ENCODE measurements around the gene PDCD11. TPM values are rescaled to one million over a fixed set of nuclear protein-coding genes. Genes with fewer than 3 reads are reported as not detected.
A peak's percentile ranks its signal among the peaks of the same experiment; 100 is the strongest.
"Not testable (repeated sequence)": the region's sequence is repeated elsewhere in the genome, so short reads cannot be mapped to it uniquely, and the experiment has no call there.

PDCD11 gene
- total RNA-seq, result 10 to 100 TPM; 49.6 to 62.2 TPM

GRCh38 chr10:103396067-103396788, at the start of gene PDCD11, which contains the start of gene ATP5MK:
PDCD11 (plus strand) TSS chr10:103396626; CDS start chr10:103398427, 1,801 bp downstream.
ATP5MK (minus strand) TSS chr10:103396475; CDS start chr10:103392457, 4,018 bp downstream.
- Mint-ChIP-seq H3K27ac (peak within 1 kb of the TSS; percentile 92 to 99), H3K36me3 (peaks cover 41 to 45% of the 10 kb centered on the region in 2 donors), H3K9me3 (no peaks in the 10 kb centered on the region)
- ATAC-seq (peak; percentile 100), DNase-seq (ENCODE audit: low spot score in 2 of 2) (peak; percentile 94 to 97)

GRCh38 chr10:103350175-103350516, 46.3 kb upstream of the PDCD11 start:
- DNase-seq (ENCODE audit: low spot score in 2 of 2), result no peak
- peak overlapping the region; percentile 87 to 94 for H3K27ac Mint-ChIP-seq
- peaks cover 0 to 16% of the 10 kb centered on the region in 2 donors for H3K36me3 Mint-ChIP-seq
- ATAC-seq, result peak in 1 of 2 donors; percentile 5
- no peaks in the 10 kb centered on the region for H3K9me3 Mint-ChIP-seq

GRCh38 chr10:103350517-103351260, 45.7 kb upstream of the PDCD11 start, which contains the start of gene PCGF6:
PCGF6 (minus strand) TSS chr10:103351140; CDS start chr10:103351066, 74 bp downstream.
- no peaks in the 10 kb centered on the region for H3K9me3 Mint-ChIP-seq
- peak within 1 kb of the TSS; percentile 87 to 97 for H3K27ac Mint-ChIP-seq
- ATAC-seq (peak; percentile 90 to 92), DNase-seq (ENCODE audit: low spot score in 2 of 2) (peak; percentile 74 to 86)
- H3K36me3 Mint-ChIP-seq, result peaks cover 0 to 16% of the 10 kb centered on the region in 2 donors

GRCh38 chr10:103353281-103353680, 43.1 kb upstream of the PDCD11 start:
- ATAC-seq, result no peak
- no peak overlapping the region for H3K27ac Mint-ChIP-seq
- no peak for DNase-seq (ENCODE audit: low spot score in 2 of 2)
- H3K9me3 Mint-ChIP-seq, result no peaks in the 10 kb centered on the region
- H3K36me3 Mint-ChIP-seq, result peaks cover 0 to 16% of the 10 kb centered on the region in 2 donors

- ATAC-seq; H3K27ac Mint-ChIP-seq; DNase-seq (ENCODE audit: low spot score in 2 of 2); H3K9me3 Mint-ChIP-seq: not testable (repeated sequence)
- peaks cover 0 to 10% of the 10 kb centered on the region in 2 donors for H3K36me3 Mint-ChIP-seq
Measured at GRCh38 chr10:103354567-103354966, 41.9 kb upstream of the PDCD11 start.

- ATAC-seq, result no peak
- H3K27ac Mint-ChIP-seq, result no peak overlapping the region
Measured at GRCh38 chr10:103355906-103356599, 40.4 kb upstream of the PDCD11 start.

GRCh38 chr10:103359493-103359892, 36.9 kb upstream of the PDCD11 start:
- H3K9me3 Mint-ChIP-seq, H3K27ac Mint-ChIP-seq: not testable (repeated sequence)

More at GRCh38 chr10:103355906-103356599, 40.4 kb upstream of the PDCD11 start:
- H3K36me3 Mint-ChIP-seq, result peaks cover 0 to 4% of the 10 kb centered on the region in 2 donors
- H3K9me3 Mint-ChIP-seq, result no peaks in the 10 kb centered on the region
- no peak for DNase-seq (ENCODE audit: low spot score in 2 of 2)

GRCh38 chr10:103360791-103361190, 35.6 kb upstream of the PDCD11 start:
- not testable (repeated sequence) for H3K36me3 Mint-ChIP-seq; H3K9me3 Mint-ChIP-seq; DNase-seq (ENCODE audit: low spot score in 2 of 2); H3K27ac Mint-ChIP-seq
- ATAC-seq, result peak; percentile 18 to 52

More at GRCh38 chr10:103359493-103359892, 36.9 kb upstream of the PDCD11 start:
- not testable (repeated sequence) for H3K36me3 Mint-ChIP-seq; ATAC-seq; DNase-seq (ENCODE audit: low spot score in 2 of 2)

- Mint-ChIP-seq H3K36me3 (peaks cover 0 to 5% of the 10 kb centered on the region in 2 donors), H3K27ac (peak overlapping the region; percentile 92 to 95), H3K9me3 (no peaks in the 10 kb centered on the region)
- no peak for DNase-seq (ENCODE audit: low spot score in 2 of 2)
- ATAC-seq, result peak in 1 of 2 donors; percentile 0
Measured at GRCh38 chr10:103367379-103367781, 29.0 kb upstream of the PDCD11 start.

GRCh38 chr10:103367782-103368518, 28.5 kb upstream of the PDCD11 start, which contains the start of gene TAF5:
TAF5 (plus strand) TSS chr10:103367976; CDS start chr10:103367990, 14 bp downstream.
- ATAC-seq, result peak; percentile 62 to 64
- H3K36me3 Mint-ChIP-seq, result peaks cover 0 to 5% of the 10 kb centered on the region in 2 donors
- peak within 1 kb of the TSS; percentile 92 to 95 for H3K27ac Mint-ChIP-seq
- peak; percentile 89 to 92 for DNase-seq (ENCODE audit: low spot score in 2 of 2)
- H3K9me3 Mint-ChIP-seq, result no peaks in the 10 kb centered on the region

GRCh38 chr10:103373544-103373943, 22.9 kb upstream of the PDCD11 start:
- ATAC-seq, result peak; percentile 33 to 62
- peaks cover 11 to 21% of the 10 kb centered on the region in 2 donors for H3K36me3 Mint-ChIP-seq

GRCh38 chr10:103374263-103374662, 22.2 kb upstream of the PDCD11 start:
- no peak for ATAC-seq
- DNase-seq (ENCODE audit: low spot score in 2 of 2), result no peak
- no peaks in the 10 kb centered on the region for H3K9me3 Mint-ChIP-seq
- peaks cover 11 to 21% of the 10 kb centered on the region in 2 donors for H3K36me3 Mint-ChIP-seq
- H3K27ac Mint-ChIP-seq, result no peak overlapping the region

More at GRCh38 chr10:103373544-103373943, 22.9 kb upstream of the PDCD11 start:
- Mint-ChIP-seq H3K9me3 (no peaks in the 10 kb centered on the region), H3K27ac (peak overlapping the region; percentile 46 to 91)
- DNase-seq (ENCODE audit: low spot score in 2 of 2), result no peak

GRCh38 chr10:103382769-103383168, 13.7 kb upstream of the PDCD11 start:
- H3K27ac Mint-ChIP-seq, result no peak overlapping the region

GRCh38 chr10:103394180-103394579, 2.2 kb upstream of the PDCD11 start:
- DNase-seq (ENCODE audit: low spot score in 2 of 2) (no peak), ATAC-seq (no peak)
- Mint-ChIP-seq H3K27ac (peak overlapping the region in 1 of 2 donors; percentile 46), H3K9me3 (no peaks in the 10 kb centered on the region), H3K36me3 (peaks cover 36 to 37% of the 10 kb centered on the region in 2 donors)

More at GRCh38 chr10:103382769-103383168, 13.7 kb upstream of the PDCD11 start:
- no peaks in the 10 kb centered on the region for H3K9me3 Mint-ChIP-seq
- DNase-seq (ENCODE audit: low spot score in 2 of 2), result no peak
- H3K36me3 Mint-ChIP-seq, result no peaks in the 10 kb centered on the region
- no peak for ATAC-seq

- Mint-ChIP-seq H3K9me3 (no peaks in the 10 kb centered on the region), H3K27ac (peak overlapping the region; percentile 92 to 99), H3K36me3 (peaks cover 41 to 45% of the 10 kb centered on the region in 2 donors)
- ATAC-seq (no peak), DNase-seq (ENCODE audit: low spot score in 2 of 2) (no peak)
Measured at GRCh38 chr10:103395754-103396066, 716 bp upstream of the PDCD11 start.

GRCh38 chr10:103396789-103397087, 312 bp downstream of the PDCD11 start:
- Mint-ChIP-seq H3K9me3 (no peaks in the 10 kb centered on the region), H3K36me3 (peaks cover 41 to 45% of the 10 kb centered on the region in 2 donors), H3K27ac (peak overlapping the region; percentile 92 to 99)
- DNase-seq (ENCODE audit: low spot score in 2 of 2), result no peak
- no peak for ATAC-seq

All from activated naive CD4-positive, alpha-beta T cell treated with anti-CD3 and anti-CD28 coated beads, Interleukin-2, amount 50 U/mL, for 72 hours (primary cell).